Endothelial cell of umbilical vein (primary cell): Measurements from ENCODE around the gene ZNF93. TPM values are rescaled to one million over a fixed set of nuclear protein-coding genes. Genes with fewer than 3 reads are reported as not detected.

Experiments
- BruUV-seq: library from RNA; stranded (reverse); fragments of 400-500 nt; replicated peaks from 2 replicates; lab custom pipeline; 2021; lab: Mats Ljungman, UMichigan
- CTCF ChIA-PET: fragments of 300-600, 350-600 bp; sonication (Branson Sonifier 250); formaldehyde crosslinking; loops from one replicate; lab custom pipeline; 2021; ENCODE audit warnings: antibody characterized with exemption, inconsistent platforms; lab: Charles Lee
- POLR2A ChIA-PET: fragments of 300-600, 350-600 bp; sonication (Branson Sonifier 250); formaldehyde crosslinking; loops from one replicate; lab custom pipeline; 2021; ENCODE audit warnings: antibody characterized with exemption, inconsistent platforms; lab: Charles Lee
- DNase-seq: peaks from one replicate; pipeline ENCODE4 v3.0.0-alpha.2; 2011; ENCODE audit warnings: low read depth, low spot score
- FAIRE-seq: peaks from 2 replicates; lab custom pipeline; 2011; peaks lifted over from hg19 to GRCh38; lab: Jason Lieb, UNC
- H2AFZ ChIP-seq: 2 replicates; pipeline ENCODE4 v1.6.0; 2012; ENCODE audit warnings: low read depth, low read length, control low read depth, inconsistent platforms
- H3K27ac ChIP-seq: 2 replicates; pipeline ENCODE4 v1.5.1; 2011; ENCODE audit warnings: low read depth, mild to moderate bottlenecking, control low read depth, low read length, moderate library complexity; ENCODE audit not compliant: insufficient read depth
- H3K27me3 ChIP-seq, 2 experiments: 2 replicates each; pipeline versions ENCODE4 v1.6.0 to v1.6.1; 2011; ENCODE audit warnings: low read length in 2 of 2, mixed read lengths in 1 of 2; ENCODE audit not compliant: control insufficient read depth in 2 of 2, insufficient read depth in 2 of 2
- H3K36me3 ChIP-seq, 2 experiments: 2 replicates in 1 of 2; 3 replicates in 1 of 2; pipeline ENCODE4 v1.5.1; 2011; ENCODE audit warnings: low read length in 2 of 2, mild to moderate bottlenecking in 1 of 2, moderate library complexity in 1 of 2; ENCODE audit not compliant: control insufficient read depth in 2 of 2, insufficient read depth in 2 of 2; ENCODE audit errors: extremely low read depth in 1 of 2
- H3K4me1 ChIP-seq: 3 replicates; pipeline ENCODE4 v1.5.1; 2011; ENCODE audit warnings: mild to moderate bottlenecking, low read length; ENCODE audit not compliant: control insufficient read depth, insufficient read depth; ENCODE audit errors: extremely low read depth
- H3K4me2 ChIP-seq: 2 replicates; pipeline ENCODE4 v1.6.1; 2011; ENCODE audit warnings: low read length, control low read depth, mixed read lengths; ENCODE audit not compliant: insufficient read depth
- H3K4me3 ChIP-seq, 3 experiments: fragments of 200-600 bp in 1 of 3; sonication (generic), shearing (Covaris generic) in 1 of 3; replicated peaks in 1 of 3; 2 replicates each; pipeline ENCODE4 v1.5.1; 2011 to 2016; ENCODE audit warnings: control low read depth in 3 of 3, low read length in 3 of 3, mild to moderate bottlenecking in 2 of 3, inconsistent platforms in 1 of 3, low read depth in 1 of 3, moderate library complexity in 1 of 3; ENCODE audit not compliant: insufficient read depth in 1 of 3
- H3K79me2 ChIP-seq: 2 replicates; pipeline ENCODE4 v1.6.0; 2012; ENCODE audit warnings: low read length, inconsistent platforms; ENCODE audit not compliant: control insufficient read depth, insufficient read depth
- H3K9ac ChIP-seq: replicated peaks from 2 replicates; pipeline ENCODE3; 2011; ENCODE audit warnings: low read length, control low read depth; ENCODE audit not compliant: insufficient read depth; ENCODE audit errors: extremely low read depth
- H3K9me1 ChIP-seq: replicated peaks from 3 replicates; pipeline ENCODE4 v1.6.0; 2011; ENCODE audit warnings: mild to moderate bottlenecking, low read length; ENCODE audit not compliant: control insufficient read depth, insufficient read depth; ENCODE audit errors: extremely low read depth
- H3K9me3 ChIP-seq: replicated peaks from 2 replicates; pipeline ENCODE4 v1.5.1; 2012; ENCODE audit warnings: low read length, inconsistent platforms; ENCODE audit not compliant: control insufficient read depth, insufficient read depth
- H4K20me1 ChIP-seq: replicated peaks from 2 replicates; pipeline ENCODE3; 2011; ENCODE audit warnings: mild to moderate bottlenecking, low read length; ENCODE audit not compliant: control insufficient read depth, insufficient read depth; ENCODE audit errors: extremely low read depth
- EZH2 ChIP-seq: IDR thresholded peaks from 2 replicates; pipeline ENCODE4 v1.6.1; 2012; ENCODE audit warnings: borderline replicate concordance, low read depth, mild to moderate bottlenecking, moderate library complexity, low read length, inconsistent platforms; ENCODE audit not compliant: severe bottlenecking
- GATA2 ChIP-seq: IDR thresholded peaks from 2 replicates; pipeline ENCODE4 v1.7.0; 2011; ENCODE audit warnings: low read depth, mild to moderate bottlenecking, moderate library complexity, mixed read lengths, low read length; ENCODE audit not compliant: insufficient read length, insufficient read depth
- JUN ChIP-seq: IDR thresholded peaks from 2 replicates; pipeline ENCODE4 v1.6.1; 2011; ENCODE audit warnings: borderline replicate concordance, low read depth; ENCODE audit not compliant: insufficient read length, insufficient read depth
- POLR2A ChIP-seq: IDR thresholded peaks from 2 replicates; pipeline ENCODE4 v1.6.1; 2012; ENCODE audit warnings: low read depth, mild to moderate bottlenecking, control low read depth, low read length
- POLR2AphosphoS5 ChIP-seq: IDR thresholded peaks from 2 replicates; pipeline ENCODE4 v1.6.1; 2012; ENCODE audit warnings: low read depth, mild to moderate bottlenecking, control low read depth, low read length, moderate library complexity; ENCODE audit not compliant: insufficient read depth
- dilution Hi-C: fragments of 300-500 bp; cut with MboI; formaldehyde crosslinking; loops from one replicate; pipeline ENCODE4 v1.15.0; 2019; ENCODE audit warnings: low sequenced_read_pairs; ENCODE audit not compliant: extremely low pct_ligation_motif_present
- intact Hi-C: fragments of 100-400 bp; cut with micrococcal nuclease; formaldehyde crosslinking; loops from one replicate; pipeline ENCODE4 v1.10.0; 2022
- polyA plus RNA-seq, 4 experiments: library from polyadenylated mRNA; depleted of rRNA in 3 of 4; stranded (reverse) in 3 of 4; unstranded in 1 of 4; fragments of >200 nt; gene quantifications; 2 replicates each; pipeline versions ENCODE4 v1.2.1 to v1.2.3, GENCODE V29; 2011 to 2012; ENCODE audit warnings: missing spikeins in 1 of 4
- total RNA-seq: library from RNA; stranded (reverse); gene quantifications from 2 replicates; pipeline ENCODE4 v1.2.3, GENCODE V29; 2021
- TF ChIP-seq, protein P1 (sequence below): IDR thresholded peaks from 2 replicates; pipeline ENCODE4 v1.6.1; 2011; ENCODE audit not compliant: insufficient read depth, insufficient read length
- TF ChIP-seq, protein P2 (sequence below), 2 donors: IDR thresholded peaks; 1 replicate in 1 of 2; 2 replicates in 1 of 2; pipeline ENCODE4 v1.5.1; 2011; ENCODE audit warnings: low read length in 2 of 2, mild to moderate bottlenecking in 2 of 2, moderate library complexity in 2 of 2, control low read depth in 1 of 2, inconsistent platforms in 1 of 2, low read depth in 1 of 2; ENCODE audit not compliant: insufficient read depth in 1 of 2; ENCODE audit errors: extremely low read depth in 1 of 2

ZNF93 gene
- total and polyA plus RNA-seq, 2 donors (not counting 3 experiments of a cell fraction or from before 2014, with no cell fraction given) = 8.1 to 9.9 TPM

DNA sequence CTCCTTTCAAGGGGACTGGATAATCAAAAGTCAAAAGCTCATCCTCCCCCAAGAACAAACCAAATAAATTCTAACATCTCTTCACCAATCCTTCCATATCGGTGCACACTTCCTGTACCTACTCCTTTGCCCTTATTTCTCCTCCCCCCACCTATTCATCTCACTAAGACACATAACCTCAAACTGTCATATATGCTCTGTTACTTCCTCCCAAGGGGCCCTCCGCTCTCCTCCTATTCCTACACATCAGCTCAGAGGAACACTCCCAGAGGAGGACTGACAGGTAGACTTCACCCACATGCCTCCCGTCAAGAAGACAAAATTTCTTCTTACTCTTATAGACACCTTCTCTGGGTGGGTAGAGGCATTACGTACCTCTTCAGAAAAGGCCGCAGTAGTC is 48.1 kb downstream of the ZNF93 start:
- FAIRE-seq = no peak
- CTCF ChIA-PET = no interaction called here
- dilution Hi-C loops = no loop called here
- POLR2A ChIA-PET = no interaction called here
- Histone ChIP-seq H3K4me2 (no peak overlapping the region), H3K4me1 (no peaks in the 10 kb centered on the region), H3K36me3 (no peaks in the 10 kb centered on the region), H3K9ac (no peak overlapping the region), H3K79me2 (no peaks in the 10 kb centered on the region), H4K20me1 (no peaks in the 10 kb centered on the region), H3K27ac (no peak overlapping the region), H2AFZ (no peak overlapping the region), H3K4me3 (no peak overlapping the region), H3K9me1 (no peaks in the 10 kb centered on the region), H3K27me3 (no peaks in the 10 kb centered on the region), H3K9me3 (peaks cover 4% of the 10 kb centered on the region)
- intact Hi-C loops = no loop called here
- no TSS peak for BruUV-seq
- no peak for DNase-seq
- no peak for TF ChIP-seq JUN

DNA sequence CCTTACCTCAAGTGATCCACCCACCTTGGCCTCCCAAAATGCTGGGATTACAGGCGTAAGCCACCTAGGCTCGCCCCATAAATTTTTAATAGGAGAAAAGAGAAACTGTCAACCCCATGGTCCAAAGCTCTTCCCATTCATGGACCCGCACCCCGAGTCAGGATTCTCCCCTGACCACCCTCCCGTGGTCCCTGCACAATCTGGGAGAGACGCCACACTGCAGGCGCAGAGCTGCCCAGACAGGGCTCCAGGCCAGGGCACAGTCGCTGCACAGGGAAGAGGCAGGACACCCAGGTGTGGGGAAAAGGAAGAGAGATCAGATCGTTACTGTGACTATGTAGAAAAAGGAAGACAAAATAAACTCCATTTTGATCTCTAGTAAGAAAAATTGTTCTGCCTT is 54.5 kb downstream of the ZNF93 start:
- Histone ChIP-seq H3K27ac (no peak overlapping the region), H3K36me3 (no peaks in the 10 kb centered on the region), H3K79me2 (no peaks in the 10 kb centered on the region), H3K9ac (no peak overlapping the region), H3K4me1 (no peaks in the 10 kb centered on the region), H3K9me1 (no peaks in the 10 kb centered on the region), H3K27me3 (no peaks in the 10 kb centered on the region), H4K20me1 (no peaks in the 10 kb centered on the region), H2AFZ (no peak overlapping the region), H3K4me2 (no peak overlapping the region), H3K9me3 (peaks cover 2% of the 10 kb centered on the region), H3K4me3 (no peak overlapping the region)
- intact Hi-C loops (no loop called here), dilution Hi-C loops (no loop called here)
- ChIA-PET CTCF (no interaction called here), POLR2A (no interaction called here)
- TF ChIP-seq, protein P1, sequence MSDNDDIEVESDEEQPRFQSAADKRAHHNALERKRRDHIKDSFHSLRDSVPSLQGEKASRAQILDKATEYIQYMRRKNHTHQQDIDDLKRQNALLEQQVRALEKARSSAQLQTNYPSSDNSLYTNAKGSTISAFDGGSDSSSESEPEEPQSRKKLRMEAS = no peak
- TF ChIP-seq JUN = no peak
- TF ChIP-seq, protein P2, sequence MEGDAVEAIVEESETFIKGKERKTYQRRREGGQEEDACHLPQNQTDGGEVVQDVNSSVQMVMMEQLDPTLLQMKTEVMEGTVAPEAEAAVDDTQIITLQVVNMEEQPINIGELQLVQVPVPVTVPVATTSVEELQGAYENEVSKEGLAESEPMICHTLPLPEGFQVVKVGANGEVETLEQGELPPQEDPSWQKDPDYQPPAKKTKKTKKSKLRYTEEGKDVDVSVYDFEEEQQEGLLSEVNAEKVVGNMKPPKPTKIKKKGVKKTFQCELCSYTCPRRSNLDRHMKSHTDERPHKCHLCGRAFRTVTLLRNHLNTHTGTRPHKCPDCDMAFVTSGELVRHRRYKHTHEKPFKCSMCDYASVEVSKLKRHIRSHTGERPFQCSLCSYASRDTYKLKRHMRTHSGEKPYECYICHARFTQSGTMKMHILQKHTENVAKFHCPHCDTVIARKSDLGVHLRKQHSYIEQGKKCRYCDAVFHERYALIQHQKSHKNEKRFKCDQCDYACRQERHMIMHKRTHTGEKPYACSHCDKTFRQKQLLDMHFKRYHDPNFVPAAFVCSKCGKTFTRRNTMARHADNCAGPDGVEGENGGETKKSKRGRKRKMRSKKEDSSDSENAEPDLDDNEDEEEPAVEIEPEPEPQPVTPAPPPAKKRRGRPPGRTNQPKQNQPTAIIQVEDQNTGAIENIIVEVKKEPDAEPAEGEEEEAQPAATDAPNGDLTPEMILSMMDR (IDR thresholded peaks at IDR 0.05; ENCODE audit: extremely low read depth in 1 of 2, insufficient read depth in 1 of 2, low read depth in 1 of 2, low read length in 2 of 2) = no peak
- no peak for TF ChIP-seq POLR2AphosphoS5
- no peak for TF ChIP-seq GATA2
- no peak for TF ChIP-seq EZH2
- TF ChIP-seq POLR2A = no peak
- FAIRE-seq (no peak), DNase-seq (no peak)
- no TSS peak for BruUV-seq
